BLaER1 (cell line): Measurements from ENCODE around the gene TTLL8.
A peak's percentile ranks its signal among the peaks of the same experiment; 100 is the strongest.

ENCODE experiments used
- H3K27ac ChIP-seq: shearing (Covaris generic); formaldehyde crosslinking; 2 replicates; pipeline ENCODE4 v1.8.1; 2022
- H3K27me3 ChIP-seq: shearing (Covaris generic); formaldehyde crosslinking; 2 replicates; pipeline ENCODE4 v1.8.1; 2022
- H3K36me3 ChIP-seq: shearing (Covaris generic); formaldehyde crosslinking; 2 replicates; pipeline ENCODE4 v1.8.1; 2022
- H3K4me1 ChIP-seq: shearing (Covaris generic); formaldehyde crosslinking; 2 replicates; pipeline ENCODE4 v1.8.1; 2022
- H3K4me2 ChIP-seq: shearing (Covaris generic); formaldehyde crosslinking; 2 replicates; pipeline ENCODE4 v1.8.1; 2022
- H3K4me3 ChIP-seq: shearing (Covaris generic); formaldehyde crosslinking; 2 replicates; pipeline ENCODE4 v1.8.1; 2022
- H3K9ac ChIP-seq: shearing (Covaris generic); formaldehyde crosslinking; 2 replicates; pipeline ENCODE4 v1.8.1; 2022
- H3K9me3 ChIP-seq: shearing (Covaris generic); formaldehyde crosslinking; 2 replicates; pipeline ENCODE4 v1.8.1; 2022
- H4K20me1 ChIP-seq: shearing (Covaris generic); formaldehyde crosslinking; 2 replicates; pipeline ENCODE4 v1.8.1; 2022
- Cebpa-rat ChIP-seq: shearing (Covaris generic); IDR thresholded peaks from 2 replicates; pipeline ENCODE4 v1.8.1; 2022

Gene TTLL8

DNA sequence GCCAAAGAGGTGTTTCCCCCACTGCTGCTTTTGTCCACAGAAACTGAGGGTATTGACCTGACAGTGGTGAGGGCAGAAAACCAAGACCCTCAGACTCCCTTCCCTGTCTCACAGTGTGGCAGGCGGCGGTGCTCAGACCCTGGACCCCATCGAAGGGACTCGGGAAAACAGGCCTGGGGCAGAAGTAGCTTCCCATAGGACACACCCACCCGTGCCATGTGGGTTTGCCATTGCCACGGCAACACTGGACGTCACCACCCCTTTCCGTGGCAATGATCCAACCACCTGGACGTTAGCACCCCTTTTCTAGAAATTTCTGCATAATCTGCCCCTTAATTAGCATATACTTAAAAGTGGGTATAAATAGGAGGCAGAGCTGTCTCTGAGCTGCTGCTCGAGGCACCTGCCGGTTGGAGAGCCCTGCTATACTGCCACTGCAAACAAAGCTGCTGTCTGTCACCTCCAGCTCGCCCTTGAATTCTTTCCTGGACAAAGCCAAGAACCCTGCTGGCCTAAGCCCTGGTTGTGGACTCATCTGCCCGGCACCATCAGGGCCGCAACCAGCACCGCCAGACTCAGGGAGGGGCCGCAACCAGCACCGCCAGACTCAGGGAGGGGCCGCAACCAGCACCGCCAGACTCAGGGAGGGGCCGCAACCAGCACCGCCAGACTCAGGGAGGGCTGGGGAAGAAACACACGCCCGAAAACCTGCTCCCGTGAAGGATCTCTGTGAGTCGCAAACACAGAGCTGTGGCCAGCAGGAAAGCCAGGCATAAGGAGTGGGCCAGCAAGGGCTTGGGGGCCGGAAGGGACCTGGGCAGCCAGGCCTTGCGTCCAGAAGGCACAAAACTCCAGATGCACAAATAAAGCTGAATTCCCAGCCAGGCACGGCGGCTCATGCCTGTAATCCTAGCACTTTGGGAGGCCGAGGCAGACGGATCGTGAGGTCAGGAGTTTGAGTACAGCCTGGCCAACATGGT lies 16.7 kb upstream of the TTLL8 start:
- no peaks in the 10 kb centered on the region for H4K20me1 ChIP-seq
- no peaks in the 10 kb centered on the region for H3K36me3 ChIP-seq
- H3K27ac ChIP-seq: no peak overlapping the region
- peaks cover 50% of the 10 kb centered on the region for H3K4me1 ChIP-seq
- H3K9ac ChIP-seq: no peak overlapping the region
- H3K27me3 ChIP-seq: no peaks in the 10 kb centered on the region
- TF ChIP-seq Cebpa-rat: no peak
- H3K4me3 ChIP-seq: no peak overlapping the region
- peak overlapping the region; percentile 76 for H3K4me2 ChIP-seq
- H3K9me3 ChIP-seq: no peaks in the 10 kb centered on the region

DNA sequence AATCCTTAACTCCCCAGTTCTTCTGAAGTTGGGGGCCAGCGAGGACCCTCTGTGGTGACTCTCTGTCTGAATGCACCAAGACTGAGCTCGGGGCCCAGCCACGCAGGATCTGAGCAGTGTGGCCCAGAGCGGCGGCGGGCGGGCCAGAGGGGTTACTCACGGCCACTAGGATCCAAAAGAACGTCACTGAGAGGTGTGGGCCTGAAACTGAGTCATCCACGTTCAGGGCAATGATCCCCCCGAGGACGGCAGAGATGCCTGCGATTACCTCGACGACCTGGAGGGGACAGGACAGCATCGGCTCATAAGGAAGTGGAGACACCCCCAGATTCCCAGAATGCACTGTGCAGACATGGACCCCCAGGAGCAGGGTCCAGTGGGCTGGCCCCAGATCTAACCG lies 16.0 kb upstream of the TTLL8 start:
- Histone ChIP-seq H3K9ac (no peak overlapping the region), H3K9me3 (no peaks in the 10 kb centered on the region), H3K4me3 (no peak overlapping the region), H3K36me3 (no peaks in the 10 kb centered on the region), H4K20me1 (no peaks in the 10 kb centered on the region), H3K27me3 (no peaks in the 10 kb centered on the region), H3K27ac (no peak overlapping the region), H3K4me1 (peaks cover 49% of the 10 kb centered on the region), H3K4me2 (no peak overlapping the region)
- no peak for TF ChIP-seq Cebpa-rat

DNA sequence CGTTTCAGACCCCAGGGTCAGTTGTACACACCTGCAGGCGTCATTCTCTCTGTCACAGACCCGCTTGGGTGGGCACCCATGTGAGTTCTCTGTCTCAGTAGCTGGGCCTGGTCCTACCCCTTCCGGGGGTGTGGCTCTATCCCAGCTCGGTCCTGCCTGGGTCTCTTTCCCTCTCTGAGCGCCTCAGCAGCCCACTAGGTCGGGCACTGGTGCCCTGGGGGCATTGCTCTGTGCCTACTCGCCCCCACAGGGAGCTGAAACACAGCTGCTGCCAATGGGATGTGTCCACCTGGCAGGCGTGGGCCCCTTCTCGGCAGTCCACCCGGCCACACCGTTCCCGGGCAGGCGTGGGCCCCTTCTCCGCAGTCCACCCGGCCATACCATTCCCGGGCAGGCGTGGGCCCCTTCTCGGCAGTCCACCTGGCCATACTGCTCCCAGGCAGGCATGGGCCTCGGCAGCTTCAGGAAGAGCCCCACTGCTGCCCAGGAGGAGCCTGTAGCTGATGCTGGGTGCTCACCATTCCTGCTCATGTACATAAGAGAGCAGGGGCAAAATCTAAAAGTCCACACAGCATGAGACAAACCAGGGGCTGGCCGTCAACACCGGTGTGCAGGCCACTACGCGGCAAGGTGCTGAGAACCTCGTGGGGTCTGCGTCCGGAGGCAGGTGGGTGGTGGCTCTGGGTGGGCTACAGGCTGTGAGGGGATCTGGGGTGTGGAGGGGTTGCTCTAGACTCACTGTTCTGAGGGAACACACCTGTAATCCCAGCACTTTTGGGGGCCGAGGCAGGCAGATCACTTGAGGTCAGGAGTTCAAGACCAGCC lies 14.8 kb upstream of the TTLL8 start:
- TF ChIP-seq Cebpa-rat: no peak

DNA sequence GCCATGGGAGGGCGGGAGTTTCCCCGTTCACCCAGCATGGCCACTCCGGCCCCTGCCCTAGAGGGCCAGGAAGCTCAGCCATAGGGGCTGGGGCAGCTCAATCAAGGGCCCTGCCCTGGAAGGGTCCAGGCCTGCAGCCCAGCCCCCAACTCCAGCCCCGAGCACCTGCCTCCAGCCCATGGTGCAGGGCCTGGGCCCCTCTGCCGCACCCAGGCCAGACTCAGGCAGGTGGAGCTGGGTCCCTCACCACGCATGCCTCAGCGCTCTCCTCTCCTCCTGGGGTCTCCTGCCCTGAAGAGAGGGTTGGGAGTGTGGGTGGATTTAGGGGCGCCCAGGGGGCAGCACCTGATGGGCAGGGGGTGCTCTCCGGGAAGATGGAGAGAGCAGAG lies 14.1 kb upstream of the TTLL8 start:
- Histone ChIP-seq H3K4me3 (no peak overlapping the region), H3K36me3 (no peaks in the 10 kb centered on the region), H3K9ac (no peak overlapping the region), H3K4me2 (no peak overlapping the region), H3K27ac (no peak overlapping the region), H3K9me3 (no peaks in the 10 kb centered on the region), H3K27me3 (no peaks in the 10 kb centered on the region), H4K20me1 (no peaks in the 10 kb centered on the region), H3K4me1 (peaks cover 34% of the 10 kb centered on the region)
- TF ChIP-seq Cebpa-rat: no peak

More for the DNA sequence above, 14.8 kb upstream of the TTLL8 start:
- no peak overlapping the region for H3K9ac ChIP-seq
- no peaks in the 10 kb centered on the region for H3K36me3 ChIP-seq
- no peak overlapping the region for H3K4me3 ChIP-seq
- H3K27me3 ChIP-seq: no peaks in the 10 kb centered on the region
- peaks cover 38% of the 10 kb centered on the region for H3K4me1 ChIP-seq
- H3K9me3 ChIP-seq: no peaks in the 10 kb centered on the region
- no peak overlapping the region for H3K4me2 ChIP-seq
- no peak overlapping the region for H3K27ac ChIP-seq
- no peaks in the 10 kb centered on the region for H4K20me1 ChIP-seq

DNA sequence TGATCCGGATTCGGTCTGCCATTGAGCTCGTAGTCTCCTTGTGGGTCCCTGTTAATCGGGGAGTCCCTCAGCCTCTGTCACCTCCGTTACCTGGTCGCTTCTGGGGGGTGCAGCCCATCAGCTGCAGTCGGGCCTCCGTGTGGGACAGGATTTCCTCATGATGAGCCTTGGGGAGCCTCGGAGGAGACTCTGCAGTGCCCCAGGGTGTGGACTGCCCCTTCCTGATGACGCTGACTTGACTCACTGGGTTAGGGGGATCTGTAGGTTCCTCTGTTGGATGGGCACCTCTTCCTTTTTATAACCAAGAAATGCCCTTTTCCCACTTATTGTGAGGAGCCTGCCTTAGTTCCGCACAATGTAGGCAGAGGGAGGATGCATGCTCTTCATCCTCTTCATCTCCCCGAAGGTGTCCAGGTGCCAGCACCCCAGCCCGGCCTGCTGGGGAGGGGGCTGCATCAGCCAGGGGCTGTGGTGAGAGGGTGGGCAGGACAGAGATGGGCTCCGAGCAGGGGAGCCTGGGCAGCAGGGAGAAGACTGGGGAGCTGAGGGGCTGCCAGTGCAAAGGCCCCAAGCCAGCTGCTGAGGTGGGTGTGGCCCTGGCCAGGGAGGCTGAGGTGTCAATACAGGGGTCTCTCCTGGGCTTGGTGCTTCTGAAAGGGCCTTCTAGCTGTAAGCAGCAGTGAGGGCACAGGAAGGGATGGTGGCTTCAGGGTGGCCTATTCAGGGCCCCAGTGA lies 13.5 kb upstream of the TTLL8 start:
- no peak overlapping the region for H3K27ac ChIP-seq
- no peaks in the 10 kb centered on the region for H3K36me3 ChIP-seq
- H3K4me1 ChIP-seq: peaks cover 34% of the 10 kb centered on the region
- H3K4me2 ChIP-seq: no peak overlapping the region
- no peaks in the 10 kb centered on the region for H4K20me1 ChIP-seq
- H3K9ac ChIP-seq: no peak overlapping the region
- TF ChIP-seq Cebpa-rat: no peak
- H3K4me3 ChIP-seq: no peak overlapping the region
- H3K27me3 ChIP-seq: no peaks in the 10 kb centered on the region
- H3K9me3 ChIP-seq: no peaks in the 10 kb centered on the region

DNA sequence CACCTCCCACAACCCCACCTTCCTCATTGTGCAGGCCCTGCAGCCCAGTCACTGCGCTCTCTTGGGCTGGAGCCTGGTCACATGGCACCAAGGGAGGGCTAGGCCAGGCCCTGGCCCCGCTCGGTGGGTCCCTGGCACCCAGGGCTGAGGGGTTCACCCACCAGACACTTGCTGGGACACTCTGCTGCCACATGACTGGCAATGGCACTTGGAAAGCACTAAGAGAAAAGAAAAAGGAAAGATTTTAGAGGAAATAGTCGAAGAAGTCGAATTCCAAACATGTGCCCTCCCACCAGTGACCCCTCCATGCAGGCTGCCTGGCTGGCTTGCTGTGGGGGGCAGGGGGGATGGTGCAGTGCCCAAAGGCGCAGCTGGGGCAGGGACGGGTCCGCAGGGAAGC lies 12.3 kb upstream of the TTLL8 start:
- Histone ChIP-seq H3K4me3 (no peak overlapping the region), H3K27me3 (no peaks in the 10 kb centered on the region), H3K4me1 (peaks cover 33% of the 10 kb centered on the region), H3K36me3 (no peaks in the 10 kb centered on the region), H3K4me2 (no peak overlapping the region), H3K9ac (no peak overlapping the region), H4K20me1 (no peaks in the 10 kb centered on the region), H3K27ac (no peak overlapping the region), H3K9me3 (no peaks in the 10 kb centered on the region)
- TF ChIP-seq Cebpa-rat: no peak

DNA sequence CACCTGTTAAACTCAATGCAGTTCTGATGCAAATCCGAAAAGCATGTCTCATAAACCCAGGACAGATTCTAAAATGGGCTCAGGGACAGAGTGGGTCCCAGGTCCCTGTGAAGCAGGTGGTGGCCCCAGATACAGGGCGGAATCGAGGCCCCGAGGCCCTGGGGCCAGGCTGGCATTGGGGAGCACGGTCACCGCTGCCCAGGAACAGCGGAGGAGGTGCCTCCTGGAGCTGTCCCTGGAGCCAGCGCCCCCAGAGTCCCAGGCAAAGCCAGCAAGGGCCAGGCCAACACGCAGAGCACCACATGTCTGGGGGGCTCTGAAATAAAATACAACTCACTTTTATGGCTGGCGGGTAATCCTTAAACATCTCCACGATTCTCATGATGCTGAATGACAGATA lies 10.0 kb upstream of the TTLL8 start:
- no peaks in the 10 kb centered on the region for H4K20me1 ChIP-seq
- no peak for TF ChIP-seq Cebpa-rat
- no peaks in the 10 kb centered on the region for H3K27me3 ChIP-seq
- no peak overlapping the region for H3K27ac ChIP-seq
- no peak overlapping the region for H3K9ac ChIP-seq
- no peaks in the 10 kb centered on the region for H3K36me3 ChIP-seq
- H3K4me3 ChIP-seq: no peak overlapping the region
- H3K4me2 ChIP-seq: no peak overlapping the region
- H3K9me3 ChIP-seq: no peaks in the 10 kb centered on the region
- H3K4me1 ChIP-seq: peaks cover 21% of the 10 kb centered on the region

DNA sequence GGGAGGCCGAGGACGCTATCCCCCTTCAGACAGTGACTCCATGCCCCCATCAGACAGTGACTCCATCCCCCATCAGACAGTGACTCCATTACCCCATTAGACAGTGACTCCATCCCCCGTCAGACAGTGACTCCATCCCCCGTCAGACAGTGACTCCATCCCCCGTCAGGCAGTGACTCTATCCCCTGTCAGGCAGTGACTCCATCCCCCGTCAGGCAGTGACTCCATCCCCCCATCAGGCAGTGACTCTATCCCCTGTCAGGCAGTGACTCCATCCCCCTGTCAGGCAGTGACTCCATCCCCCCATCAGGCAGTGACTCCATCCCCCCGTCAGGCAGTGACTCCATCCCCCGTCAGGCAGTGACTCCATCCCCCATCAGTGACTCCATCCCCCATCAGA lies 9.1 kb upstream of the TTLL8 start:
- TF ChIP-seq Cebpa-rat: no peak
- no peaks in the 10 kb centered on the region for H3K36me3 ChIP-seq
- H3K4me1 ChIP-seq: peaks cover 21% of the 10 kb centered on the region
- H3K9me3 ChIP-seq: no peaks in the 10 kb centered on the region
- H3K9ac ChIP-seq: no peak overlapping the region
- H3K27me3 ChIP-seq: no peaks in the 10 kb centered on the region
- peak overlapping the region; percentile 38 for H3K4me2 ChIP-seq
- H3K4me3 ChIP-seq: no peak overlapping the region
- H4K20me1 ChIP-seq: no peaks in the 10 kb centered on the region
- H3K27ac ChIP-seq: no peak overlapping the region

DNA sequence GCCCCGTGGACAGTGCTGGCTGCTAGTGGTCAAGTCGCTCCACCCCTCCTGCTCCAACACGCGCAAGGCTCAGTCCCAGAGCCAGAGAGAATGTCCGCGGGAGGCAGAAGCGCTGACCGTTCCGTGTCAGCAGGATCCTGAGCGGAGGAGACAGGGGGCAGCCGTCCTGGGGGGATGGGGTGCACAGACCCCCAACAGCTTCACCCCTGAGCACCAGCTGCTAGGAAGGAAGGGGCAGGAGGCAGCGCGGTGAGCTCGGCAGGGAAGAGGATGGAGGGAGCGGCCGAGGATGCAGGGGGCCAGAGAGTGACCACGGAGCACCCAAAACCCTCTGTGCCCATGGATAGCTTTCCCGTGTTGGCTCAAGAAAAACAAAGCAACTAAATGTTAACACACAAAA lies 6.4 kb upstream of the TTLL8 start:
- TF ChIP-seq Cebpa-rat: no peak
- no peak overlapping the region for H3K27ac ChIP-seq
- peaks cover 48% of the 10 kb centered on the region for H3K4me1 ChIP-seq
- no peak overlapping the region for H3K9ac ChIP-seq
- H3K9me3 ChIP-seq: no peaks in the 10 kb centered on the region
- H3K36me3 ChIP-seq: no peaks in the 10 kb centered on the region
- no peaks in the 10 kb centered on the region for H3K27me3 ChIP-seq
- no peak overlapping the region for H3K4me2 ChIP-seq
- no peak overlapping the region for H3K4me3 ChIP-seq
- H4K20me1 ChIP-seq: no peaks in the 10 kb centered on the region
